MCF 10A (cell line): ENCODE measurements around the gene TMEM161A. TPM values are rescaled to one million over a fixed set of nuclear protein-coding genes. Genes with fewer than 3 reads are reported as not detected.

Experiments
- BruUV-seq: library from RNA; stranded (reverse); fragments of 400-500 nt; replicated peaks from 2 replicates; lab custom pipeline; 2021; lab: Mats Ljungman, UMichigan
- CTCF ChIA-PET: fragments of 300-600 bp; sonication (Branson Sonifier 250); formaldehyde crosslinking; extraction: SDS; loops from one replicate; lab custom pipeline; 2021; ENCODE audit warnings: antibody characterized with exemption, inconsistent platforms; lab: Yijun Ruan, JAX
- POLR2A ChIA-PET: fragments of 300-600, 350-650 bp; sonication (Branson Sonifier 250); formaldehyde crosslinking; extraction: SDS; loops from one replicate; lab custom pipeline; 2020; ENCODE audit warnings: antibody characterized with exemption, inconsistent platforms; lab: Yijun Ruan, JAX
- DNase-seq: peaks from one replicate; pipeline ENCODE4 v3.0.0-alpha.2; 2018; ENCODE audit not compliant: unreplicated experiment
- H3K27ac Mint-ChIP-seq: one replicate; pipeline ENCODE4 v1.8.0; 2022; ENCODE audit warnings: mild to moderate bottlenecking, low read depth, mixed read lengths; ENCODE audit not compliant: unreplicated experiment
- H3K27me3 Mint-ChIP-seq: one replicate; pipeline ENCODE4 v1.8.0; 2022; ENCODE audit warnings: mixed read lengths; ENCODE audit not compliant: insufficient read depth, unreplicated experiment
- H3K36me3 Mint-ChIP-seq: one replicate; pipeline ENCODE4 v1.8.0; 2022; ENCODE audit warnings: mild to moderate bottlenecking, moderate library complexity, mixed read lengths; ENCODE audit not compliant: insufficient read depth, unreplicated experiment
- H3K4me1 Mint-ChIP-seq: one replicate; pipeline ENCODE4 v1.8.0; 2022; ENCODE audit warnings: mixed read lengths; ENCODE audit not compliant: insufficient read depth, unreplicated experiment
- H3K4me3 Mint-ChIP-seq: one replicate; pipeline ENCODE4 v1.8.0; 2022; ENCODE audit warnings: mild to moderate bottlenecking, moderate library complexity, mixed read lengths; ENCODE audit not compliant: unreplicated experiment
- H3K9me3 Mint-ChIP-seq: one replicate; pipeline ENCODE4 v1.8.0; 2022; ENCODE audit warnings: mixed read lengths; ENCODE audit not compliant: unreplicated experiment
- intact Hi-C: fragments of 100-400 bp; cut with micrococcal nuclease; formaldehyde crosslinking; loops from 2 replicates; pipeline ENCODE4 v1.14.1; 2022
- total RNA-seq: library from RNA; stranded (reverse); gene quantifications from 2 replicates; pipeline ENCODE4 v1.2.3, GENCODE V29; 2022
- TF ChIP-seq, protein P1 (sequence below): fragments of 200-600 bp; IDR thresholded peaks from one replicate; pipeline ENCODE4 v1.8.0; 2022; ENCODE audit warnings: antibody characterized with exemption, mild to moderate bottlenecking; ENCODE audit not compliant: unreplicated experiment

Gene TMEM161A
- total RNA-seq, 1 experiment from 2014 or later, result 34.8 TPM

DNA sequence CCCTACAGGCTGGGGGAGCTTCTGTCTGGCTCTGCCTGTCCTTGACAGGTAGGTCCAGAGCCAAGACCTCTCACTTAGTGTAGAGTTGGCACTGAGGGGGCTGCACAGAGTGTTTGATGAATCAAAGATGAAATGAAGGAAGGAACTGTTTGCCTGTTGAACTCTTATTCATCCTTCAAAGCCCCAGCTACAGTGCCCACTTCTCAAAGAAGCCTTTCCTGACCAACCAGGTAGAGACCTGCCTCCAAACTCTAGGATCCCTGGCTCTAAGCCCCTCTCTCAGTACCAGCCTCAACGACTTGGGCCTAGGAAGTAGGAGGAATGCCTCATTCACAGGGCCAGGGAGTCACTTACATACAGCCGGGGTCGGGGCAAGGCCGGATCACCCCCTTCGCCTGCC, 9.1 kb upstream of the TMEM161A start:
- no peaks in the 10 kb centered on the region for H3K4me1 Mint-ChIP-seq
- CTCF ChIA-PET, result interaction anchor here (0.5 to 1.7 kb wide), 9 partner anchors 12 to 343 kb away, joined by 3 to 7 read pairs (median 4); no protein-coding TSS in a partner anchor
- no peak overlapping the region for H3K27ac Mint-ChIP-seq
- peaks cover 6% of the 10 kb centered on the region for H3K36me3 Mint-ChIP-seq
- intact Hi-C loops, result no loop called here
- POLR2A ChIA-PET, result interaction anchor here (1.2 kb wide), 1 partner anchor 12 kb away, joined by 5 read pairs; no protein-coding TSS in a partner anchor
- no peaks in the 10 kb centered on the region for H3K9me3 Mint-ChIP-seq
- no peak overlapping the region for H3K4me3 Mint-ChIP-seq
- BruUV-seq, result no TSS peak
- H3K27me3 Mint-ChIP-seq, result no peaks in the 10 kb centered on the region
- no peak for DNase-seq
- TF ChIP-seq, protein P1, sequence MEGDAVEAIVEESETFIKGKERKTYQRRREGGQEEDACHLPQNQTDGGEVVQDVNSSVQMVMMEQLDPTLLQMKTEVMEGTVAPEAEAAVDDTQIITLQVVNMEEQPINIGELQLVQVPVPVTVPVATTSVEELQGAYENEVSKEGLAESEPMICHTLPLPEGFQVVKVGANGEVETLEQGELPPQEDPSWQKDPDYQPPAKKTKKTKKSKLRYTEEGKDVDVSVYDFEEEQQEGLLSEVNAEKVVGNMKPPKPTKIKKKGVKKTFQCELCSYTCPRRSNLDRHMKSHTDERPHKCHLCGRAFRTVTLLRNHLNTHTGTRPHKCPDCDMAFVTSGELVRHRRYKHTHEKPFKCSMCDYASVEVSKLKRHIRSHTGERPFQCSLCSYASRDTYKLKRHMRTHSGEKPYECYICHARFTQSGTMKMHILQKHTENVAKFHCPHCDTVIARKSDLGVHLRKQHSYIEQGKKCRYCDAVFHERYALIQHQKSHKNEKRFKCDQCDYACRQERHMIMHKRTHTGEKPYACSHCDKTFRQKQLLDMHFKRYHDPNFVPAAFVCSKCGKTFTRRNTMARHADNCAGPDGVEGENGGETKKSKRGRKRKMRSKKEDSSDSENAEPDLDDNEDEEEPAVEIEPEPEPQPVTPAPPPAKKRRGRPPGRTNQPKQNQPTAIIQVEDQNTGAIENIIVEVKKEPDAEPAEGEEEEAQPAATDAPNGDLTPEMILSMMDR, result no peak

DNA sequence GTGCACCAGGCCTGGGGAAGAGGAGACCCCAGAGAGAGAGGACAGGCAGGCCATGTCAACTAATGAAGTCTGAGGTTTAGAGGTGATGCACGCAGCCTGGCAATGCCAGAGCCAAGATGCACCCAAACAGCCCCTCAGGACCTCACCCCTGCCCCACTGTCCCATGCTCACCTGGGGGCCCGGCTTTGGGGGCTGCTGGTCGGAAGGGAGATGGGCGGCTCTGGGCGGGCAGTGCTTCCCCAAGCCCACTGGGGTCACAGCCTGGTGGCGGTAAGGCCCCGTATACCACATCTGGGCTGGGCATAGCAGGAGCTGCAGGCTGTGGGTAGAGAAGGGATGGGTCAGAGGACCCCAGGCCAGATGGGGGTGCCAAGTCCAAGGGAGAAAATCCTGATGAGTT, 8.6 kb upstream of the TMEM161A start:
- no peak for DNase-seq
- Mint-ChIP-seq H3K27me3 (no peaks in the 10 kb centered on the region), H3K9me3 (no peaks in the 10 kb centered on the region), H3K4me3 (no peak overlapping the region), H3K27ac (no peak overlapping the region), H3K36me3 (peaks cover 6% of the 10 kb centered on the region), H3K4me1 (no peaks in the 10 kb centered on the region)
- ChIA-PET POLR2A (interaction anchor here (1.2 kb wide), 1 partner anchor 12 kb away, joined by 5 read pairs; no protein-coding TSS in a partner anchor), CTCF (interaction anchor here (0.5 to 1.7 kb wide), 8 partner anchors 10 to 141 kb away, joined by 3 to 25 read pairs (median 4); no protein-coding TSS in a partner anchor)
- TF ChIP-seq, protein P1, result no peak
- intact Hi-C loops, result loop anchor here (1.0 kb wide), 3 partner anchors 195 to 343 kb away; no protein-coding TSS in a partner anchor
- BruUV-seq, result no TSS peak

DNA sequence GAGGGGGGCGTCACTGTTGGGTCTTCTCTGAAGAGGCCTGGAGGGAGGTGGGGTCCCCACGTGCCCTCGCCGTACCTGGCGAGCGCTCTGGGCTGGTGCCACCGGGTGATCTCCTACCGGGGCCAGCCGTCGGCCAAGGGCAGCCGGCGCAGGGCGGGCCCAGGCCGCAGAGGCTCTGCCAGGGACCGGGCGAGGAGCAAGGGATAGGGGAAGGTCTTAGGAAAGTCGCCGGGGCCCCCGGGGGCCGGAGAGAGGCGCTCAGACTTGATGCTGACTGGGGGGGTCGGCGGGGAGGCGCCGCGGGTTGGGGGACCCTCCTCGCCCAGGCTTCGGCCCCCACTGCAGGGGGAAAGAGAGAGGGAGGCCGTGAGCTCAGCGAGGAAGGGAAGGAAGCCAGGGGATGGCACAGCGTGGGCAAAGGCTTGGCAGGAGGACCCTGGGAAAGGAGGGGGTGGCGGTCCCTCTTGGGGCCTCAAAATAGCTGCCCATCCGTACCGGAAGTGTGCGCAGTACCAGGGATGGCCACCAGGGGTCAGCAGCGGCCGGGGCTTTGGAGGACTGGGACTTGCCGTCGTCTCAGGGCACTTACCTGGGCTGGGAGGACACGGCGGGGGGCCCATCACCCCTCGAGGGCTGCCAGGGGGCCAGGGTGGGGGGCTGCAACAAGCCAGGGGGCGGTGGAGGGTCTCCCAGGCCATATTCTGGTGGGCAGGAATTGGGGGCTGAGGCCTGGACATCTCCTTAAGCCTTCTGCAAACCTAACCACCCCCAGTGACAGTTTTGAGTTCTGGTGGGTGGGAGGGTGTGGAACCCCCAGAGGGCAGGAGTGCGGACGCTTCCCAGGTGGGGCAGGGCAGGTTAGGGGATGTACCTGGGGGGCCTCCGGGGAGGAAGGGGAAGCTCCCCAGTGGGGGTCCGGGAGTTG, 7.7 kb upstream of the TMEM161A start:
- peak; percentile 73 for DNase-seq
- intact Hi-C loops, result loop anchor here (1.0 kb wide), 3 partner anchors 196 to 344 kb away; no protein-coding TSS in a partner anchor
- TF ChIP-seq, protein P1, result peak; percentile 95
- H3K9me3 Mint-ChIP-seq, result no peaks in the 10 kb centered on the region
- H3K27ac Mint-ChIP-seq, result no peak overlapping the region
- no peak overlapping the region for H3K4me3 Mint-ChIP-seq
- peaks cover 6% of the 10 kb centered on the region for H3K36me3 Mint-ChIP-seq
- POLR2A ChIA-PET, result no interaction called here
- H3K27me3 Mint-ChIP-seq, result no peaks in the 10 kb centered on the region
- CTCF ChIA-PET, result interaction anchor here (0.5 to 1.7 kb wide), 22 partner anchors 10 to 344 kb away, joined by 3 to 25 read pairs (median 3); no protein-coding TSS in a partner anchor
- no peaks in the 10 kb centered on the region for H3K4me1 Mint-ChIP-seq
- BruUV-seq, result no TSS peak

DNA sequence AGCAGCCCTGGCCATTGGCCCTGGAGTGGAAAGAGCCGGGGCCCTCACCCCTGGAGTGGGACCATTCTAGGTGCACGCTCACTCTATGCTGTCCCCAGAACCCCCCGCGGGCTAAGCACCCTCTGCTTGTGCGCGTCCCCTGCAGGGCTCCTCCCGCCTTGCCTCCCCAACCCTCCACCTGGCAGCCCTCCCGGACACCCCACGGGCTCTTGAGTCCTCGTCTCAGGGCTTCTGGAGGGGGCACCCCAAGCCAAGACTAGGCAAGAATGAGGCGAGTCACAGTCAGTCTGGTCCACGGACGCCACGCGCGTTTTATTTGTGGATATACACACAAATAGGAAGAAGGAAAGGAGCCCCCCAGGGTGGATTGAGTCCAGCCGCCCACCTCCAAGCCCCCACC, 7.0 kb upstream of the TMEM161A start:
- intact Hi-C loops, result no loop called here
- Mint-ChIP-seq H3K27me3 (no peaks in the 10 kb centered on the region), H3K36me3 (peaks cover 6% of the 10 kb centered on the region), H3K9me3 (no peaks in the 10 kb centered on the region), H3K4me3 (no peak overlapping the region), H3K4me1 (no peaks in the 10 kb centered on the region), H3K27ac (no peak overlapping the region)
- ChIA-PET CTCF (interaction anchor here (0.5 to 1.5 kb wide), 18 partner anchors 12 to 345 kb away, joined by 3 to 25 read pairs (median 4); no protein-coding TSS in a partner anchor), POLR2A (no interaction called here)
- no TSS peak for BruUV-seq
- DNase-seq, result no peak
- TF ChIP-seq, protein P1, result no peak
